Cardiac muscle cell (in vitro differentiated cells and primary cell): ENCODE data around the gene ACCS. TPM values are rescaled to one million over a fixed set of nuclear protein-coding genes. Genes with fewer than 3 reads are reported as not detected.

ENCODE experiments used
- DNase-seq, 2 donors: peaks; one replicate each; pipeline versions ENCODE4 v3.0.0 to v3.0.0-alpha.2; 2010 to 2017; ENCODE audit warnings: low read depth in 1 of 2, low spot score in 1 of 2
- H3K27ac ChIP-seq: fragments of 200-600 bp; sonication (generic); 2 replicates; pipeline ENCODE4 v1.5.1; 2016
- H3K27me3 ChIP-seq: fragments of 200-600 bp; sonication (generic); 2 replicates; pipeline ENCODE4 v1.6.0; 2016; ENCODE audit warnings: control low read depth
- H3K36me3 ChIP-seq: fragments of 200-600 bp; sonication (generic); 2 replicates; pipeline ENCODE4 v1.5.1; 2016; ENCODE audit warnings: control low read depth
- H3K4me1 ChIP-seq: fragments of 200-600 bp; sonication (generic); 2 replicates; pipeline ENCODE4 v1.8.1; 2017; ENCODE audit warnings: low read depth, mild to moderate bottlenecking, mixed run types
- H3K4me3 ChIP-seq: fragments of 200-600 bp; sonication (generic); 2 replicates; pipeline ENCODE4 v1.5.1; 2016; ENCODE audit warnings: mild to moderate bottlenecking
- H3K9me3 ChIP-seq: fragments of 200-600 bp; sonication (generic); 2 replicates; pipeline ENCODE4 v1.5.1; 2017; ENCODE audit warnings: low read depth, mild to moderate bottlenecking, control low read depth
- polyA plus RNA-seq: library from polyadenylated mRNA; unstranded; fragments of >200 nt; fragmentation: Nextera tagmentation; extraction: Ambion mirVana; gene quantifications from 2 replicates; pipeline ENCODE4 v1.2.1, GENCODE V29; 2016
- total RNA-seq: library from RNA; depleted of rRNA; stranded (reverse); fragments of >200 nt; gene quantifications from 2 replicates; pipeline ENCODE4 v1.2.3, GENCODE V29; 2016
- TF ChIP-seq, protein P1 (sequence below): IDR thresholded peaks from 2 replicates; pipeline ENCODE4 v1.5.1; 2012; ENCODE audit warnings: low read depth, mild to moderate bottlenecking, low read length

The ACCS gene
- total and polyA plus RNA-seq, 2 experiments from 2014 or later, result 11.0 to 11.3 TPM

DNA sequence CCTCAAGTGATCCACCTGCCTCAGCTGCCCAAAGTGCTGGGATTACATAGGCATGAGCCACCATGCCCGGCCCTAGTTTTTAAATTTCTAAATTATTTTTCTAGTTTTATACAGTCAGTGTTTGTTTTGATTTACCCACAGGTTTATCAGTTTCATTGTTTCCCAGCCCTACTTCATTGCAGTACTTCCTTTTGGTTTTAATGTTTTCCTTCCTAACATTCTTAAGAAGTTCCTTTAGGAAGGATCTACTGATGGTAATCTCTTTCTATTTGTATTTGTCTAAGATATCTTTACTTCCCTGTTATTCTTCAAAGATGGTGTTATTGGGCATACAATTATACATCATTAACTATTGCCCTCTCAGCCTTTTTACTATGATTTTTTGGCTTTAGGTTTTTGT is 24.5 kb downstream of the ACCS start:
- Histone ChIP-seq H3K36me3 (no peaks in the 10 kb centered on the region), H3K9me3 (no peaks in the 10 kb centered on the region), H3K27me3 (no peaks in the 10 kb centered on the region), H3K4me3 (no peak overlapping the region), H3K27ac (no peak overlapping the region), H3K4me1 (no peaks in the 10 kb centered on the region)
- TF ChIP-seq, protein P1, sequence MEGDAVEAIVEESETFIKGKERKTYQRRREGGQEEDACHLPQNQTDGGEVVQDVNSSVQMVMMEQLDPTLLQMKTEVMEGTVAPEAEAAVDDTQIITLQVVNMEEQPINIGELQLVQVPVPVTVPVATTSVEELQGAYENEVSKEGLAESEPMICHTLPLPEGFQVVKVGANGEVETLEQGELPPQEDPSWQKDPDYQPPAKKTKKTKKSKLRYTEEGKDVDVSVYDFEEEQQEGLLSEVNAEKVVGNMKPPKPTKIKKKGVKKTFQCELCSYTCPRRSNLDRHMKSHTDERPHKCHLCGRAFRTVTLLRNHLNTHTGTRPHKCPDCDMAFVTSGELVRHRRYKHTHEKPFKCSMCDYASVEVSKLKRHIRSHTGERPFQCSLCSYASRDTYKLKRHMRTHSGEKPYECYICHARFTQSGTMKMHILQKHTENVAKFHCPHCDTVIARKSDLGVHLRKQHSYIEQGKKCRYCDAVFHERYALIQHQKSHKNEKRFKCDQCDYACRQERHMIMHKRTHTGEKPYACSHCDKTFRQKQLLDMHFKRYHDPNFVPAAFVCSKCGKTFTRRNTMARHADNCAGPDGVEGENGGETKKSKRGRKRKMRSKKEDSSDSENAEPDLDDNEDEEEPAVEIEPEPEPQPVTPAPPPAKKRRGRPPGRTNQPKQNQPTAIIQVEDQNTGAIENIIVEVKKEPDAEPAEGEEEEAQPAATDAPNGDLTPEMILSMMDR, result no peak
- no peak for DNase-seq

GRCh38 chr11:44094260-44094868 is 28.3 kb downstream of the ACCS start:
- Histone ChIP-seq H3K4me1 (no peaks in the 10 kb centered on the region), H3K4me3 (no peak overlapping the region), H3K27ac (no peak overlapping the region), H3K27me3 (no peaks in the 10 kb centered on the region), H3K36me3 (no peaks in the 10 kb centered on the region), H3K9me3 (no peaks in the 10 kb centered on the region)
- TF ChIP-seq, protein P1, result peak; percentile 83
- DNase-seq, result peak; percentile 87 to 90

- no peaks in the 10 kb centered on the region for H3K36me3 ChIP-seq
Measured at GRCh38 chr11:44095506-44096359, 29.7 kb downstream of the ACCS start, which contains the start of gene EXT2. Gene EXT2 (plus strand): TSS chr11:44095678. CDS start chr11:44107713, 12,035 bp downstream.

DNA sequence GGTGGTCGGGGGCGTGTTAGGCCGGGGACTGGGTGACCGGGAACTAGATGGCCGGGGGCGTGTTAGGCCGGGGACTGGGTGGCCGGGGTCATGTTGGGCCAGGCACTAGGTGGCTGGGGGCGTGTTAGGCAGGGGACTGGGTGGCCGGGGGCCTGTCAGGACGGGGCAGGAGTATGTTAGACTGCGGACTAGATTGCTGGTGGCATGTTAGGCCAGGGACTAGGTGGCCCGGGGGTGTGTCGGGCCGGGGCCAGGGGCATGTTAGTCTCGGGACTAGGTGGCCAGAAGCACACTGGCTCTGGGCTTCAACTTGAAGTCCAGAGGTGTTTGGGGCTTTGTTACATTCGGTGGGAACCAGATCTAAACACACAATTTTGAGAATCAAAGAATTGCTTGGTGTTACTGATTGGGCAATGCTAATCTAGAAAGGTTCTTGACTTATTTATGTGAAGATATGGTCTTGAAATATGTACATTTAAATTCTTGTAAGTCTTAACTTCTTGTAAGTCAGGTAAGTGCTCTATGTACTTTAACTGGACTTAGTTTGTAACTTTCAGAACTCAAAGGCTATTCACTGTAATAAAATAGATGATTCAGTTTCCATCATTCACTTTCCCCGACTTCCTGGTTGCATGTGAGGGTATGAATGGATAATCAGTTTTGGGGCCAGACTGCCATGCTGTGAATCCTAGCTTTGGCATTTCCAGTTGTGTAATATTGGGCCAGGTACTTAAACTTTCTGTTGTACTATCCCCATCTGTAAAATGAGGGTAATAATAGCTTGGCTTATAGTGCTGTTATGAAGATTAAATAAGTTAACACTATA is 30.5 kb downstream of the ACCS start:
- TF ChIP-seq, protein P1, result no peak
- Histone ChIP-seq H3K36me3 (no peaks in the 10 kb centered on the region), H3K9me3 (no peaks in the 10 kb centered on the region), H3K27me3 (no peaks in the 10 kb centered on the region), H3K4me1 (no peaks in the 10 kb centered on the region), H3K4me3 (peak overlapping the region; percentile 71), H3K27ac (peak overlapping the region; percentile 86)
- peak in 1 of 2 donors; percentile 27 for DNase-seq

More at GRCh38 chr11:44095506-44096359, 29.7 kb downstream of the ACCS start, which contains the start of gene EXT2:
- Histone ChIP-seq H3K27me3 (no peaks in the 10 kb centered on the region), H3K4me1 (no peaks in the 10 kb centered on the region), H3K27ac (peak within 1 kb of the TSS; percentile 86), H3K9me3 (no peaks in the 10 kb centered on the region), H3K4me3 (peak within 1 kb of the TSS; percentile 71)
- peak; percentile 88 to 90 for DNase-seq
- TF ChIP-seq, protein P1, result peak; percentile 86

GRCh38 chr11:44097821-44098220 is 31.8 kb downstream of the ACCS start:
- TF ChIP-seq, protein P1, result no peak
- no peak for DNase-seq
- Histone ChIP-seq H3K4me3 (no peak overlapping the region), H3K9me3 (no peaks in the 10 kb centered on the region), H3K27ac (no peak overlapping the region), H3K27me3 (no peaks in the 10 kb centered on the region), H3K36me3 (no peaks in the 10 kb centered on the region), H3K4me1 (no peaks in the 10 kb centered on the region)
